ENCODE data around the gene TTC28.
"Not testable (repeated sequence)": the region's sequence is repeated elsewhere in the genome, so short reads cannot be mapped to it uniquely, and the experiment has no call there.

Gene TTC28

GRCh38 chr22:28108851-28109250, 570.8 kb downstream of the TTC28 start:
- DNase-seq (ENCODE audit: low read depth, low spot score): no peak

GRCh38 chr22:28106617-28107016, 573.0 kb downstream of the TTC28 start:
- DNase-seq (ENCODE audit: low read depth, low spot score): no peak

GRCh38 chr22:28105988-28106387, 573.7 kb downstream of the TTC28 start:
- DNase-seq (ENCODE audit: low read depth, low spot score): no peak

GRCh38 chr22:28105413-28105812, 574.2 kb downstream of the TTC28 start:
- DNase-seq (ENCODE audit: low read depth, low spot score): no peak

GRCh38 chr22:28103596-28103995, 576.0 kb downstream of the TTC28 start:
- no peak for DNase-seq (ENCODE audit: low read depth, low spot score)

GRCh38 chr22:28102151-28102812, 577.4 kb downstream of the TTC28 start:
- no peak for DNase-seq (ENCODE audit: low read depth, low spot score)

- no peak for DNase-seq (ENCODE audit: low read depth, low spot score)
Observed at GRCh38 chr22:28097627-28098026, 582.0 kb downstream of the TTC28 start.

GRCh38 chr22:28096161-28096560, 583.5 kb downstream of the TTC28 start:
- no peak for DNase-seq (ENCODE audit: low read depth, low spot score)

- DNase-seq (ENCODE audit: low read depth, low spot score): no peak
Observed at GRCh38 chr22:28095316-28096095, 584.1 kb downstream of the TTC28 start.

GRCh38 chr22:28094771-28095170, 584.9 kb downstream of the TTC28 start:
- no peak for DNase-seq (ENCODE audit: low read depth, low spot score)

GRCh38 chr22:28093711-28094110, 585.9 kb downstream of the TTC28 start:
- no peak for DNase-seq (ENCODE audit: low read depth, low spot score)

GRCh38 chr22:28091486-28091885, 588.2 kb downstream of the TTC28 start:
- DNase-seq (ENCODE audit: low read depth, low spot score): no peak

GRCh38 chr22:28089541-28089940, 590.1 kb downstream of the TTC28 start:
- DNase-seq (ENCODE audit: low read depth, low spot score): not testable (repeated sequence)

- no peak for DNase-seq (ENCODE audit: low read depth, low spot score)
Observed at GRCh38 chr22:28077166-28077565, 602.5 kb downstream of the TTC28 start.

GRCh38 chr22:28075358-28075981, 604.2 kb downstream of the TTC28 start:
- DNase-seq (ENCODE audit: low read depth, low spot score): no peak

GRCh38 chr22:28074526-28074925, 605.1 kb downstream of the TTC28 start:
- no peak for DNase-seq (ENCODE audit: low read depth, low spot score)

GRCh38 chr22:28072066-28072465, 607.6 kb downstream of the TTC28 start:
- DNase-seq (ENCODE audit: low read depth, low spot score): no peak

- no peak for DNase-seq (ENCODE audit: low read depth, low spot score)
Observed at GRCh38 chr22:28068826-28069225, 610.8 kb downstream of the TTC28 start.

GRCh38 chr22:28064920-28065319, 614.7 kb downstream of the TTC28 start:
- DNase-seq (ENCODE audit: low read depth, low spot score): no peak

GRCh38 chr22:28063656-28064055, 616.0 kb downstream of the TTC28 start:
- no peak for DNase-seq (ENCODE audit: low read depth, low spot score)

- DNase-seq (ENCODE audit: low read depth, low spot score): not testable (repeated sequence)
Observed at GRCh38 chr22:28060594-28060993, 619.0 kb downstream of the TTC28 start.

GRCh38 chr22:28058036-28058435, 621.6 kb downstream of the TTC28 start:
- no peak for DNase-seq (ENCODE audit: low read depth, low spot score)

GRCh38 chr22:28054819-28055208, 624.8 kb downstream of the TTC28 start:
- DNase-seq (ENCODE audit: low read depth, low spot score): no peak
